Right lung (tissue), 10 donors: ENCODE data around the gene TRIM5. TPM values are rescaled to one million over a fixed set of nuclear protein-coding genes. Genes with fewer than 3 reads are reported as not detected.
A peak's percentile ranks its signal among the peaks of the same experiment; 100 is the strongest.
"Not testable (repeated sequence)": the region's sequence is repeated elsewhere in the genome, so short reads cannot be mapped to it uniquely, and the experiment has no call there.

Experiments
- DNase-seq, 2 donors: peaks; one replicate each; pipeline ENCODE4 v3.0.0-alpha.2; 2013
- long read RNA-seq, 8 donors: transcript quantifications; one replicate each; lab custom pipeline, GENCODE V29; 2026
- polyA plus RNA-seq, 5 donors: library from polyadenylated mRNA; unstranded; fragments of 120-200 nt; gene quantifications; one replicate each; pipeline versions ENCODE4 v1.2.1 to v1.2.3, GENCODE V29; 2013; ENCODE audit warnings: inconsistent platforms in 1 of 5, low replicate concordance in 1 of 5; ENCODE audit not compliant: insufficient read length in 5 of 5, insufficient read depth in 1 of 5

The TRIM5 gene
- 10 to 100 TPM; 45.7 to 67.7 (median 62.4) TPM for polyA plus RNA-seq
- long read RNA-seq, donor 1, partial matches to known transcripts = 6 of 9 reads
- long read RNA-seq, donor 1, other reads (novel, unspliced or antisense) = 0 of 9 reads
- long read RNA-seq, donor 2, partial matches to known transcripts = 17 of 18 reads
- long read RNA-seq, donor 2, other reads (novel, unspliced or antisense) = 0 of 18 reads
- long read RNA-seq, donor 3, partial matches to known transcripts = 0 of 3 reads
- long read RNA-seq, donor 3, other reads (novel, unspliced or antisense) = 0 of 3 reads
- long read RNA-seq, donor 4, partial matches to known transcripts = 9 of 9 reads
- long read RNA-seq, donor 4, other reads (novel, unspliced or antisense) = 0 of 9 reads
- long read RNA-seq, donor 5, partial matches to known transcripts = 0 of 2 reads
- long read RNA-seq, donor 5, other reads (novel, unspliced or antisense) = 0 of 2 reads
- long read RNA-seq, donor 6, partial matches to known transcripts = 35 of 37 reads
- long read RNA-seq, donor 6, other reads (novel, unspliced or antisense) = 0 of 37 reads
- long read RNA-seq, donor 7, partial matches to known transcripts = 0 of 1 reads
- long read RNA-seq, donor 7, other reads (novel, unspliced or antisense) = 0 of 1 reads
- long read RNA-seq, donor 8 = 0 reads

GRCh38 chr11:5684646-5685362 lies at the start of gene TRIM5:
Gene TRIM5, minus strand, starts transcription at chr11:5685074. Its CDS starts 4,897 bp downstream, at chr11:5680177.
- DNase-seq = peak; percentile 89 to 92

DNA sequence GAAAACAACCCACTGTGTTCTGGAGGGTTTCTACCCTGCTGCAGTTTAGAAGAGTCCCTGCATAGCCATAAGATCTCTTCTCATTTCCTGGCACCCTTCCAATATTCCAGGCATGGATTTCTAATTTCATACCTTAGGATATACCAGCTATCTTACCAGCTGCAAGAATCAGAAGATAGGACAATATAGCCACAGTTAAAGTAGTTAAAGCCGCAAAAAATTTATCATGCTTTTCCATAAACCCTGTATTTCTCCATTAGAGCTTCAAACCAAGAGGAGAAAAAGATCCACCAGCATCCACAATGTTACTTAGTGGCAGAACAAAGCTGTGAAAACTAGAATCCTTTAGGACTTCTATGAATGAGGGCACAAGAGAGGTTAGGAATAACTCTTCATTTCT lies 42.8 kb upstream of the TRIM5 start:
- DNase-seq = no peak

DNA sequence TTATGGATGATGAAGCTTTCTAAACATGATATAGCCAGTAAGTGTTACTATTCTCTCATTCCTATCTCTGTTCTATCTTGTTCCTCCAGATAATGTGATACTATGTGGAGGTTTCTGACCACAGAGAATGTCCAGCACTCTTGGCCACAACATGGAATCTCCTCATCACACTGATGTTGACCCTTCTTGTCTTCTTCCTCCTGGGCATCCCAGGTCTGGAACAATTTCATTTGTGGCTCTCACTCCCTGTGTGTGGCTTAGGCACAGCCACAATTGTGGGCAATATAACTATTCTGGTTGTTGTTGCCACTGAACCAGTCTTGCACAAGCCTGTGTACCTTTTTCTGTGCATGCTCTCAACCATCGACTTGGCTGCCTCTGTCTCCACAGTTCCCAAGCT lies 41.5 kb upstream of the TRIM5 start:
- DNase-seq = no peak

- DNase-seq = no peak
Measured at GRCh38 chr11:5722622-5723021, 37.7 kb upstream of the TRIM5 start.

DNA sequence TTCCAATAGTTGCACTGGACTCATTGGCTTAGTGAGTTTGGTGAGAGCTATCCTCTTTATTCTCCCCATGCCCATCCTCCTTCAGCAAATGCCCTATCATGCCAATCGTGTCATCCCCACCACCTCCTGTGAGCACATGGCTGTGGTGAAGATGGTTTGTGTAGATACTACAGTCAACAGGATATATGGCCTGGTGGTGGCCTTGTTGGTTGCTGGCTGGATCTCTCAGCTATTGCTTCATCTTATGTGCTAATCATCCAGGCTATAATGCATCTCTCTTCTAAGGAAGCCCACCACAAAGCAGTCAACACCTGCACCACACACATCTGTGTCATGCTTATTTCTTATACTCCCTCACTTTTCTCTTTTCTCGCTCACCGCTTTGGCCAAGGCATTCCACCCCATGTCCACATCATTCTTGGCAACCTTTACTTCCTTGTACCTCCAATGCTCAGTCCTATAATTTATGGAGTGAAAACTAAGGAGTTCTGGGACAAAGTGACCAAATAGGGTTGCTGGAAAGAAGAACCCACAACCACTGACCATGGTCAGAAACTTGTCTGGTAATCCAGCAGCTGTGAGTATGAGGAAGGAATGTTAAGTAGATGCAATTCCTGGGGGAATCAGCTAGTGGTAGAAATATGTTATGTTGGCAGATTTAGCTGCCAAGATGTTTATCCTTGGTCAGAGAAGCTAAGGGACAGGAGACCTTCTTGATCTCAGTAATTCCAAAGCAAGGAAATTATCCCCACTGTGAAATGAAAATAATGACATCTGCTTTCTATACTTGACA lies 35.0 kb upstream of the TRIM5 start:
- no peak for DNase-seq

DNA sequence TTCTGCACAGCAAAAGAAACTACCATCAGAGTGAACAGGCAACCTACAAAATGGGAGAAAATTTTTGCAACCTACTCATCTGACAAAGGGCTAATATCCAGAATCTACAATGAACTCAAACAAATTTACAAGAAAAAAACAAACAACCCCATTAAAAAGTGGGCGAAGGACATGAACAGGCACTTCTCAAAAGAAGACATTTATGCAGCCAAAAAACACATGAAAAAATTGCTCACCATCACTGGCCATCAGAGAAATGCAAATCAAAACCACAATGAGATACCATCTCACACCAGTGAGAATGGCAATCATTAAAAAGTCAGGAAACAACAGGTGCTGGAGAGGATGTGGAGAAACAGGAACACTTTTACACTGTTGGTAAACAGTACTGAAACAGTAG lies 31.6 kb upstream of the TRIM5 start:
- DNase-seq = not testable (repeated sequence)

- no peak for DNase-seq
Measured at GRCh38 chr11:5713695-5714094, 28.8 kb upstream of the TRIM5 start.

DNA sequence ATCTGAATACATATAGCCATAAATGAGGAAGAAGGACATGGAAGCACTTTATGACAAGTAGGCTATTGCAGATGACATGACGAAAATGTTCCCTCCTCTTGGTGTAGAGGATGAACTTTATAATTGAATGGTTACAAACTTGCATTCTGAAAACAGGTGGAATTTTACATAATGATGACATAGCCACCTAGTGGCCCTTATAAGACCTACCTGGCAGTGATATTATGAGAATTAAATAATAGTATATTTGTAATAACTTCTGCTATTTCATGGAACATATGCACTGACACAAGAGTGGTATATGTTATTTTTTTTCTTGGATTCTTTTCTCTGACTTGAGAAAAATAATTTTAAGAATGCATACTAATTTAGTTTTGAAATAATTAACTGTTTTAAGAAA lies 27.6 kb upstream of the TRIM5 start:
- no peak for DNase-seq

DNA sequence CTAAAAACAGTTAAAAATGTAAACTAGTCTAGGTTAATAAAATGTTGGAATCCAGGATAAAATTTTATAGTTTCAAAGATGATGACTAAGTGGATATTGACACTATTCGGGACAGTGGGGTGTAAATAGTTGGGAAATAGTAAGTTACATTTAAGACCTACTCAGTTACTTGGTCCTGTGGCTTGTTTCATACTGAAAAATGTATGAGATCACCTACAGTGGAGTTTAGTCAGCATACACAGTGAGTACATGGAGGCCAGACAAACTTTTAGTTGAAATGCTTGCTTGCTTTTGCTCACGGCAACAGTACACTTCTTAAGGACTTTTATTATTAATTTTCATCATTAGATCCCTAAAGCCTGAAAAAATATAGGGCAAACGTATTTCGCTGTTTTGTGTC lies 20.8 kb upstream of the TRIM5 start:
- no peak for DNase-seq

DNA sequence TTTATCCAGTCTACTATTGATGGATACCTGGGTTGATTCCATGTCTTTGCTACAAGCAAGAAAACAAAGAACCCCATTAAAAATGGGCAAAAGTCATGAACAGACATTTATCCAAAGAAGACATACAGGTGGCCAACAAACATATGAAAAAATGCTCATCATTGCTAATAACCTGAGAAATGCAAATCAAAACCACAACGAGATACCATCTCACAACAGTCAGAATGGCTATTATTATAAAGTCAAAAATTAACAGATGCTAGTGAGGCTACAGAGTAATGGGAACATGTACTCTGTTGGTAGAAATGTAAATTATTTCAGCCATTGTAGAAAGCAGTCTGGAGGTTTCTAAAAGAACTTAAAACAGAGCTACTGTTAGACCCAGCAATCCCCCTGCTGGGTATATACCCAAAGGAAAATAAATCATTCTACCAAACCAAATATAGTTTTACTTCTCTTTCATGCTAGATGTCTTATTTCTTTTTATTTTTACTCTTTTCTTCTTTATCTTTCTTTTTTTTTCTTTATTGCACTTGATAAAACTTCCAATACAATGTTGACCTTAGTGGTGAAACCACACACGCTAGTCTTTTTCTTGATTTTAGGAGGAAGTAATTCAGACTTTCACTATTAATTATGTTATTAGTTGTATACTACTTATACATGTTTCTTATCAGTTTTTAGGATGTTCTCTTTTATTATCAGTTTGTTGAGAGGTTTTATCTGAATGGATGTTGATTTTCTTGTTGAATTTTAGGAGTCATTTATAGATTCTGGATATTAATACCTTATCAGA lies 19.1 kb upstream of the TRIM5 start:
- DNase-seq = no peak

DNA sequence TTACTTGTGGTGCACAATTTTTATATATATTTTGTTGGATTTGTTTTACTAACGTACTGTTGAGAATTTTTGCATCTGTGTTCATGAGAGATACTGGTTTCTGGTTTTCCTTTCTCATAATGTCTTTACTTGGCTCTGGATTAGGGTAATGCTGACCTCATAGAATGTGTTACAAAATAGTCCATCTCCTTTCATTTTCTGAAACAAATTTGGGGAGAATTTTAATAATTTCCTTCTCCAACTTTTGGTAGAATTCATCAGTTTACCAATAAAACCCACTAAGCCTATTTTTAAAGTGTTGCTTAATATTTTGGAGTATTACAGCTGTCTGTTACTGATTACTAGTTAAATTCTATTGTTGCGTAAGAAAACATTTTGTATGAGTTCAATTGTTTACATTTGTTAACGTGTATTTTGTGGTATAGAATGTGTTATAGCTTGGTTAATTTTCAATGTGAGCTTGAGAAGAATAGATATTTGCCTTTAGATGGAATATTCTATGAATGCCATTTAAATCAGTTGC lies 16.2 kb upstream of the TRIM5 start:
- no peak for DNase-seq

- DNase-seq = no peak
Measured at GRCh38 chr11:5700421-5701054, 15.7 kb upstream of the TRIM5 start.

DNA sequence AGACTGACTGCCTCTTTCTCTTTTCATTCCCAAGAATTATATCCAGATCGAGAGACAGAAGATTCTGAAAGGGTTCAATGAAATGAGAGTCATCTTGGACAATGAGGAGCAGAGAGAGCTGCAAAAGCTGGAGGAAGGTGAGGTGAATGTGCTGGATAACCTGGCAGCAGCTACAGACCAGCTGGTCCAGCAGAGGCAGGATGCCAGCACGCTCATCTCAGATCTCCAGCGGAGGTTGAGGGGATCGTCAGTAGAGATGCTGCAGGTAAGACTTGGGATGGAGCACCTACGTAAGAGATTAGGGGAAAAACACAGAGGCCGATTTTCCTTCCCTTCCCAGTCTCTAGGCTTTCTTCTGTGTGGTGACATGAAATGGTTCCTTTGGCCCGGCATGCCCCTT lies 13.4 kb upstream of the TRIM5 start:
- no peak for DNase-seq

GRCh38 chr11:5696210-5696609 lies 11.3 kb upstream of the TRIM5 start:
- DNase-seq = no peak

- no peak for DNase-seq
Measured at GRCh38 chr11:5695580-5695979, 10.7 kb upstream of the TRIM5 start.

GRCh38 chr11:5694642-5695041 lies 9.8 kb upstream of the TRIM5 start:
- no peak for DNase-seq

DNA sequence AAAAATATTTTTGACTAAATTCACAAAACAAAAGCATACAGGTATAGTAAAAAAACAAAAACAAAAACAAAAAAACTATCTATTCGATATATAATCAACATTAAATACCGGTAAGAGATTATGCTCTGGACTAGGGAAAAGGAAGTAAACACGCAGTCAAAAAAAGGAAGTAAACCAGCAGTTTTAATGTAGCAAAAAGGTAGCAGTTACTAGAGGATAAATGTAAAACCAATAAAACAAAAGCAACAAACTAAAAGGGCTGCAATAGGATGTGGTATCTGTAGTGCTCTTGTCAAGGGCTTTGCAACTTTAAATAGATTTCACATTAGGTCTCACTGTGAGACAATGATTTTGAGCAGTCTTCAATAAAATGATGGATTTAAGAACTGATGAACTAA lies 7.1 kb upstream of the TRIM5 start:
- DNase-seq = no peak

GRCh38 chr11:5691238-5691963 lies 6.5 kb upstream of the TRIM5 start:
- DNase-seq = not testable (repeated sequence)

DNA sequence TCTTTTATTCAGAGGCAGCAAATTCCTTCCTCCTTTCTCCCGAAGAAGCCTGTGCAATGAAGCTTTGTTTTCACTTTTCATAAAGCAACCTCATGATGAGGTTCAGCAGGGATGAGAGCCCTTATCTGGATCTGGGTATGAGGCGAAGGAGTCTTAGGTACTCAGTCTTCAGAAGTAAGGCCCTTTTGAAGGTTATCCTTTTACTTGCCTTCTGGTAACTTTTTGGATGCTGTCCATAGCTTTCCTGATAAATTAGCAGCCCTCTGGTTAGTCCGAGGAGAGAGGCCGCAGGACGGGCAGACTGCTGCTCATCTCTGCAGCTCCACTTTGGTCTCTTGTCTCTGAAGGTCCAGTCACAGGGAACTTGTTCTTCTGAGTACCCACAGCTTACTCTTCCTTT lies 5.9 kb upstream of the TRIM5 start:
- no peak for DNase-seq

DNA sequence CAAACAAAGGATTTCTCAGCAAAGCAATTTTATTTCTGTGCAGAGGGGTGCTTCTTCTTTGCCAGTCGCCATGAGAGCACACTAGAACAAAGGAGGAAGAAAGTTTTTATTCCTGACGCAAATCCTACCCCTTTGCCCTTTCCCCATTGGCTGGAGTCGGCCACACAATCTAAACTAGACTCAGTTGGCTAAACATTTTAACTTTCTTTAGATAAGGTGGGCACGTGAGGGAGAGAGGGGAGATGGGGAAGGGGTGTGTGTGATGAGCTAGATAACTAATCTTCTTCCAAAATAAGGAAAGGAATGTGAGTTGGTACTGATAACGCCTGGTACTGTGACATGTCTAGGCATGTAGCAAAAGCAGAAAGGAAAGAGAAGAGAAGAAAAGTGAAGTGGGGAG lies 5.3 kb upstream of the TRIM5 start:
- no peak for DNase-seq
